ENCODE measurements around the gene MPRIP.

MPRIP gene

GRCh38 chr17:17226451-17227265 lies 184.4 kb downstream of the MPRIP start:
- DNase-seq: no peak

- no peak for DNase-seq
Observed at GRCh38 chr17:17227608-17228520, 185.6 kb downstream of the MPRIP start.

GRCh38 chr17:17228521-17229279 lies 186.4 kb downstream of the MPRIP start:
- DNase-seq: no peak

- DNase-seq: no peak
Observed at GRCh38 chr17:17229416-17230384, 187.4 kb downstream of the MPRIP start.

- DNase-seq: no peak
Observed at GRCh38 chr17:17231621-17232302, 189.5 kb downstream of the MPRIP start.

GRCh38 chr17:17232303-17232621 lies 190.0 kb downstream of the MPRIP start:
- DNase-seq: no peak

- no peak for DNase-seq
Observed at GRCh38 chr17:17235212-17236174, 193.2 kb downstream of the MPRIP start.

GRCh38 chr17:17236295-17237025 lies 194.2 kb downstream of the MPRIP start:
- no peak for DNase-seq

GRCh38 chr17:17237026-17237799 lies 195.0 kb downstream of the MPRIP start, which contains the start of gene FLCN:
TSS of gene FLCN (minus strand) at chr17:17237168. CDS start at chr17:17228137, 9,031 bp downstream.
- DNase-seq: peak; percentile 63 to 83 (median 73)

- no peak for DNase-seq
Observed at GRCh38 chr17:17239832-17240231, 197.6 kb downstream of the MPRIP start.

GRCh38 chr17:17241656-17242055 lies 199.4 kb downstream of the MPRIP start:
- no peak for DNase-seq

- no peak for DNase-seq
Observed at GRCh38 chr17:17242246-17242645, 200.0 kb downstream of the MPRIP start.
